Esophagus squamous epithelium (tissue), 4 donors: Measurements from ENCODE around the gene NOS2.

Experiments
- POLR2A ChIP-seq, 4 donors: fragments of 450-650 bp; IDR thresholded peaks; one replicate each; pipeline ENCODE4 v1.6.1; 2017; ENCODE audit warnings: antibody characterized with exemption in 4 of 4, mild to moderate bottlenecking in 4 of 4, moderate library complexity in 3 of 4
- TF ChIP-seq, protein P1 (sequence below), 6 experiments: fragments of 450-650 bp in 4 of 6; fragments of 200-600 bp in 2 of 6; sonication (generic) in 2 of 6; IDR thresholded peaks; one replicate each; pipeline ENCODE4 v1.5.1; 2016 to 2019; ENCODE audit warnings: antibody characterized with exemption in 6 of 6, mild to moderate bottlenecking in 4 of 6, moderate library complexity in 4 of 6

DNA sequence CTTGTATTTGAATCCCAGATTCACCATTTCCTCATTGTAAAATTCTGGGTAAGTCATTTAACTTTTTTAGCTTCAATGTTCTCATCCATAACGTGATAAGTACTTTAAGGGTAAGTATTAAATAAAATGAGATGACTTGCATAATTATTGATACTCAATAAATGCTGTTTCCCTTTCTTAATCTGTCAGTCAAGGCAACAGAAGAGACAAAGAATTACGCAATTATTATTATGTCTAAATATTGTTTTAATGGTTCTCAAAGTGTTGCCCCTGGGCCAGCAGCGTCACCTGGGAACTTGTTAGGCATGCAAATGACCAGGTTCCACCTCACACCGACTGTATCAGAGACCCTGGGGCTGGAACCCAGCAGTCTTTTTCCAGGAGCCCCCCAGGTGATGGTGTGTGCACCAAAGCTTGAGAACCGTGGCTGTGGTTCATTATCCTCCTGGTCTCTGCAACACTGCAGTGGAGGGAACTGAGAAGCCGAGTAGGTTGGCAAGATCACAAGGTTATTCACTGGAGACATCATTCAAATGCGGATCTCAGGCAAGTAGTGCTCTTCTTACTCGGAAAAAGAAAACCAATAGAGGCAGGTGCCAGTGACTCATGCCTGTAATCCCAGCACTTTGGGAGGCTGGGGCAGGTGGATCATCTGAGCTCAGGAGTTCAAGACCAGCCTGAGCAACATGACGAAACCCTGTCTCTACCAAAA lies 49.3 kb upstream of the NOS2 start:
- TF ChIP-seq, protein P1, sequence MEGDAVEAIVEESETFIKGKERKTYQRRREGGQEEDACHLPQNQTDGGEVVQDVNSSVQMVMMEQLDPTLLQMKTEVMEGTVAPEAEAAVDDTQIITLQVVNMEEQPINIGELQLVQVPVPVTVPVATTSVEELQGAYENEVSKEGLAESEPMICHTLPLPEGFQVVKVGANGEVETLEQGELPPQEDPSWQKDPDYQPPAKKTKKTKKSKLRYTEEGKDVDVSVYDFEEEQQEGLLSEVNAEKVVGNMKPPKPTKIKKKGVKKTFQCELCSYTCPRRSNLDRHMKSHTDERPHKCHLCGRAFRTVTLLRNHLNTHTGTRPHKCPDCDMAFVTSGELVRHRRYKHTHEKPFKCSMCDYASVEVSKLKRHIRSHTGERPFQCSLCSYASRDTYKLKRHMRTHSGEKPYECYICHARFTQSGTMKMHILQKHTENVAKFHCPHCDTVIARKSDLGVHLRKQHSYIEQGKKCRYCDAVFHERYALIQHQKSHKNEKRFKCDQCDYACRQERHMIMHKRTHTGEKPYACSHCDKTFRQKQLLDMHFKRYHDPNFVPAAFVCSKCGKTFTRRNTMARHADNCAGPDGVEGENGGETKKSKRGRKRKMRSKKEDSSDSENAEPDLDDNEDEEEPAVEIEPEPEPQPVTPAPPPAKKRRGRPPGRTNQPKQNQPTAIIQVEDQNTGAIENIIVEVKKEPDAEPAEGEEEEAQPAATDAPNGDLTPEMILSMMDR (IDR thresholded peaks at IDR 0.05), result no peak
- no peak for TF ChIP-seq POLR2A (IDR thresholded peaks at IDR 0.05)
